Measurements from ENCODE around the gene PRKAG2. TPM values are rescaled to one million over a fixed set of nuclear protein-coding genes. Genes with fewer than 3 reads are reported as not detected.

Gene PRKAG2
- total RNA-seq, 1 experiment from 2014 or later = 23.9 TPM

- BruUV-seq (replicated peaks) = no TSS peak
- intact Hi-C loops (cut with micrococcal nuclease) = loop anchor here (5.0 kb wide), 1 partner anchor 50 kb away; no protein-coding TSS in a partner anchor
- TF ChIP-seq EZH2 (IDR thresholded peaks at IDR 0.05; ENCODE audit: low read length, unreplicated experiment) (no peak), EZH2phosphoT487 (IDR thresholded peaks at IDR 0.05; ENCODE audit: borderline replicate concordance, low read length) (no peak), CTCF (conservative IDR thresholded peaks at IDR 0.05; ENCODE audit: low read depth, low read length) (no peak)
- Histone ChIP-seq H3K9me2 (replicated peaks; ENCODE audit: low read length) (no peaks in the 10 kb centered on the region), H3K27ac (ENCODE audit: low read length) (no peak overlapping the region), H3K27me3 (ENCODE audit: low read length) (no peaks in the 10 kb centered on the region), H2AFZ (ENCODE audit: low read length) (no peak overlapping the region), H3K4me3 (ENCODE audit: low read length) (no peak overlapping the region), H4K20me1 (ENCODE audit: low read length) (no peaks in the 10 kb centered on the region), H3K4me1 (ENCODE audit: insufficient read depth, low read length) (peaks cover 9% of the 10 kb centered on the region; the same call in 1 of the 2 replicates), H3K79me2 (ENCODE audit: low read length) (no peaks in the 10 kb centered on the region), H3K36me3 (ENCODE audit: low read depth, low read length) (no peaks in the 10 kb centered on the region), H3K9me3 (ENCODE audit: low read length) (no peaks in the 10 kb centered on the region), H3K9ac (ENCODE audit: low read length) (no peak overlapping the region), H3F3A (ENCODE audit: low read length, unreplicated experiment) (no peaks in the 10 kb centered on the region), H3K4me2 (ENCODE audit: low read length) (no peak overlapping the region)
- ATAC-seq = no peak
- ChIA-PET POLR2A (ENCODE audit: unreplicated experiment) (no interaction called here), CTCF (no interaction called here)
- DNase-seq = no peak
These were observed 169.8 kb downstream of the PRKAG2 start for GRCh38 chr7:151707105-151707469.

DNA sequence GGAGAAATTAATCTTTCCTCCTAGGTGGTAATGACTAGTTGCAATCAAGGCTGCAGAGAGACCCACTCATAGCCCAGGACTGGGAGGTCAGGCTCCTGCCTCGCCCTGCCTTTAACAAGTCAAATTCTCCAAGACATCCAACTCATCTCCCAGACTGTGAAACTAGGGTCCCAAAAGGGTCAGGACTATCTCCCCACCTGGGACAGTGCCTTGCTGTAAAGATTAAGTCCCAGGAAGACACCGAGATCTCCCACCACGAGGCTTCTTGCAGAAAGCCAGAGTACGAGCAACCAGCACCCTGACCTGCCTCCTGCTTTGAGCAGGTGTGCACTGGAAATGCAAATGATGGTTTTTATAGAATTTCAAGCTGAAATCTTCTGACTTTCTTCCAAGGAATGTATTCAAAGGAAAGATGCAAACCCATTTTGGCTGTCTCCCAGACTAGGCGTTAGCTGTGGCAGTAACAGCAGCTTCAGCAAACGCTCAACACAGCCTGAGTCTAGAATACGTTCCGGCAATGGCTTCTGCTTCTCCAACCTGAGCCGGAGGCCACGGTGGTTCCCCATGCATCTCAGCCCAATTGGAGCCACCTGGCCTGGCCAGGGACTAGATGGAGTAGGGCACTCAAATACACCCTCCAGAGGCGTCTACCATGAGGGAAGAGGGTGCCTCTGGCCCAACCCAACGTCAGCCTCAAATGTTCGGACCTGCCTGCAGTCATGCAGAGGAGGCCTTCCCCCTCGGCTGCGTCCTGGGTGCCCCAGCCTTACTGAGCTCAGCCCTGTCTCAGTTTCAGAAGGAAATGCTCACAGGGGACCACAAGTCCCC lies 170.4 kb downstream of the PRKAG2 start:
- H3K27ac ChIP-seq (ENCODE audit: low read length) = no peak overlapping the region
- ChIA-PET POLR2A (ENCODE audit: unreplicated experiment) (no interaction called here), CTCF (no interaction called here)
- H3K27me3 ChIP-seq (ENCODE audit: low read length) = no peaks in the 10 kb centered on the region
- H3K9me3 ChIP-seq (ENCODE audit: low read length) = no peaks in the 10 kb centered on the region
- TF ChIP-seq CTCF (conservative IDR thresholded peaks at IDR 0.05; ENCODE audit: low read depth, low read length) = no peak
- no peak for TF ChIP-seq EZH2 (IDR thresholded peaks at IDR 0.05; ENCODE audit: low read length, unreplicated experiment)
- TF ChIP-seq EZH2phosphoT487 (IDR thresholded peaks at IDR 0.05; ENCODE audit: borderline replicate concordance, low read length) = no peak
- no TSS peak for BruUV-seq (replicated peaks)
- no peaks in the 10 kb centered on the region for H3F3A ChIP-seq (ENCODE audit: low read length, unreplicated experiment)
- peak overlapping the region; percentile 75; the same call in 1 of the 2 replicates for H2AFZ ChIP-seq (ENCODE audit: low read length)
- no peak overlapping the region for H3K4me3 ChIP-seq (ENCODE audit: low read length)
- no peaks in the 10 kb centered on the region for H3K36me3 ChIP-seq (ENCODE audit: low read depth, low read length)
- H3K9me2 ChIP-seq (replicated peaks; ENCODE audit: low read length) = no peaks in the 10 kb centered on the region
- peak overlapping the region; percentile 48; the same call in 1 of the 2 replicates for H3K4me2 ChIP-seq (ENCODE audit: low read length)
- H3K9ac ChIP-seq (ENCODE audit: low read length) = no peak overlapping the region
- no peaks in the 10 kb centered on the region for H3K79me2 ChIP-seq (ENCODE audit: low read length)
- ATAC-seq = no peak
- DNase-seq = no peak
- H4K20me1 ChIP-seq (ENCODE audit: low read length) = no peaks in the 10 kb centered on the region
- peaks cover 9% of the 10 kb centered on the region; the same call in 1 of the 2 replicates for H3K4me1 ChIP-seq (ENCODE audit: insufficient read depth, low read length)
- intact Hi-C loops (cut with micrococcal nuclease) = loop anchor here (5.0 kb wide), 1 partner anchor 51 kb away; no protein-coding TSS in a partner anchor

Data from PC-3 (cell line).